HG03103 (cell line): ENCODE measurements around the gene WIZ.
"Not testable (repeated sequence)": the region's sequence is repeated elsewhere in the genome, so short reads cannot be mapped to it uniquely, and the experiment has no call there.

ENCODE experiments used
- ATAC-seq: cut with Tn5 transposase; IDR thresholded peaks from one replicate; pipeline ENCODE4 v1.9.1; 2021; ENCODE audit warnings: low read depth; ENCODE audit not compliant: unreplicated experiment

Gene WIZ

DNA sequence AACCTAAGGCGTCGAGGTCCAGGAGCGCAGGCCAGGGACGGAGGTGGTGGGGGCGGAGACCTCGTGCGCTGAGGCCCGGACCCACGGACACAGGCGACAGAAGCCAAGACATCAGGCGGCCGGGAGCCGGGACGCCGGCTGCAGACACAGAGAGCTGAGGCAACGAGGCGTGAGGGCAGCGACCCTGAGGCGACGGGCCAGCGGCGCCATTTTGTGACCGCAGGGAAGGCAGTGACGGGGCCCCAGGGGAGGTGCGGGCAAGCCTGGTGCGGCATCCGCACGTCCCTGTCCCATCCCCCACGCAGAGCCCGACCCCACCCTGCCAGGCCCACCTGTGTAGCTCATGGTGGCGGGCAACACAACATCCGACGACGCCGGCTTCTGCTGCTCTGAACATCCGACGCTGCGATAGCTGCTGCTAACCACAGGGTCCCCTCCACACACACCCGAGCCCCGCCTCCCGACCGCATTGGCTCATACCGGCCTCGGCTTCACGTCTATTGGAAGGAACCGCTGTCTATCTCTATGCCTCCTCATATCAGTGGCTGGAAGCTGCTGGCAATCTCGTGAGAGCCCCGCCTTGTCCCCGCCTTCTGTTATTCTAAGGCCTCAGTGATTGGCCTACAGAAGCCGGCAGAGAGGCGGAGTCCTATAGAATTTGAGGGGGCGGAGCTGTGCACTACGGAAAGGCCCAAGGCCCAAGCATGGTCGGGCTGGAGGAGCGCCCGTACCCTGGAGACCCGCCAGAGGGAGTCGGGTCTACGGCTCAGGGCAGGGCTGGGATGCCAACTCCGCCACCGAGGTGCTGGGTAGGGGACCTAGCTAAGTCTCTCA lies 31.0 kb downstream of the WIZ start, which contains the start of gene AKAP8L:
Gene AKAP8L, minus strand, starts transcription at position 410 of the 834 bp plus-strand sequence. Its CDS starts 65 bp downstream, at position 345.
- peak; percentile 94 for ATAC-seq

DNA sequence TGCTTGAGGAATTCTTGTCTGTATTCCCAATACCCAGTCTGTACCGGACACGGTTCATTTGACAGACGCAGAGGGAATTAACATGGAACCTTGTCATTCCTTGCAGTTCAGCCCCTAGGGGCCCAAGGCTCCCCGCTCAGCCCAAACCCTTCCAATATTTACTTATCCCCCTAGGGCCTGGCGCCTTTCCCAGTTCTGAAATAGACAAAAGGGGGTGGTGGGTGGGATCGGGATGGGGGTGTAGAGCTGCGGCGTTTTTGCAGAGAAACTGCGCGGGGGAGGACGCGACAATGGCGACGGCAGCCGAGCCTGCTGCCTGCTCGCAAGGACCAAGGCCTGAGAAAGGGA lies 31.6 kb downstream of the WIZ start:
- ATAC-seq: no peak

DNA sequence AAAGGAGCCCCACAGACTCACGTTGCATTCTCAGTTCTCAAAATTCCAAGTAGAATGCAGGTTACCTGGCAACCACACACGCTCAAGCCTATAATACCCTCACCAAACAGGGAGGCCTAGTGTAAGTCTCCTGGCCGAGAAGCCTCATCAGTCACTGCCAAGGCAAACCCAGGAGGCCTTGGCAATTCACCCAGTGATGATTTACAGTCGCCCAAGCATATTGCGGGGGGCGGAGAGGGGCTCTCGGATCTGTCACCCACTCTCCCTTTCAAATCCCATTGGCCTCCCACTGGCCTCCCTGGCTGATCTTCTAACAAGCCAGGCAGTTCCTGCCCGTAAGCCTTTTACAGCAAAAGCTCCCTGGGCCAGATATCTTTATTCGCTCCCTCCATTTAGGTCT lies 32.1 kb downstream of the WIZ start:
- no peak for ATAC-seq

DNA sequence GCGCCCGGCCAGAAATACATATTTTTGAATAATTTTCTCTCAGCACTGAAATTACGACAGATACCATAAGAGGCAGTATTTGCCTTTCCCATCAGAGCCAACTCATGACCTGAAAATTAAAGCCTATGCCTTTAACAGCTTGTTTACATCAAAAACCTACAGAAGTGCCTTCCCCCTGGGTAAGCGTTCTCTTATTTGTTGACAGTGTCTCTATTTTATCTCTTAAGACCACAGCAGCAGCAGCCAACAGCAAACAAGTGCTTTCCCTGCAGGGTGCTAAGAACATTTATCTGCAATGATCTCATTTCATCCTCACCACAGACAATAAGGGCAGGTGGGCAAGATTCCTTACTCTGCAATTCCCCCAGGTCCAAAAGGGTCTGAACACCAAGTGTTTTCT lies 36.9 kb downstream of the WIZ start:
- no peak for ATAC-seq

DNA sequence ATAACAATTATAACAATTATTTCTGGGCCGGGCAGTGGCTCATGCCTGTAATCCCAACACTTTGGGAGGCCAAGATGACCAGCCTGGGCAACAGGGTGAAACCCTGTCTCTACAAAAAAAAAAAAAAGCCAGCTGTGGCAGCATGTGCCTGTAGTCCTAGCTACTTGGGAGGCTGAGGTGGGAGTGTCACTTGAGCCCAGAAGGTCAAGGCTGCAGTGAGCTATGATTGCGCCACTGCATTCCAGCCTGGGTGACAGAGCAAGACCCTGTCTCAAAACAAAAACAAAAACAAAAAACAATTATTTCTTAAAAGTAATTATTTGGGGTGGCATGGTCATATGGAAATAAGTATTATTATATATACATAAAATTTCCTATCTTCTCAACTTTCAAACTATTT lies 38.4 kb downstream of the WIZ start:
- not testable (repeated sequence) for ATAC-seq

DNA sequence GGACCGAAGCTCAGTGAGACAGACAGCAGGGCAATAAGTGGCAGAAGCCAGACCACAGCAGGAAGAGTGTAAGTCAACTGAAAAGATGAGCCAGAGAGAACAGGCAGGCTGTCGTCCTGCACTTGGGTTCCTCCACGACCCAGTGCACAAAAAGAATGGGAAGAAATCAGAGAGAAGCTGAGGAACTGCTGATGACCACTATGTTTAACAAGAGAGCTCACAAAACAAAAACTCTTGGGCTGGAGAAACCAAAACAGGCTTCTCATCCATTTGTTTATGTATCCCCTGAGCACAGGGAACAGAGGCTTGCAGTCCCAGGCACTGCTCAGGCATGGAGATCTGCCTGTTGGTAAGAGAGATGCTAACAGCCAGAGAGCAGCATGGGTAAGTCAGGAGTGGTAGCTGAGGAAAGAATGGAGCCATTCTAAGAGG lies 45.0 kb downstream of the WIZ start:
- no peak for ATAC-seq

DNA sequence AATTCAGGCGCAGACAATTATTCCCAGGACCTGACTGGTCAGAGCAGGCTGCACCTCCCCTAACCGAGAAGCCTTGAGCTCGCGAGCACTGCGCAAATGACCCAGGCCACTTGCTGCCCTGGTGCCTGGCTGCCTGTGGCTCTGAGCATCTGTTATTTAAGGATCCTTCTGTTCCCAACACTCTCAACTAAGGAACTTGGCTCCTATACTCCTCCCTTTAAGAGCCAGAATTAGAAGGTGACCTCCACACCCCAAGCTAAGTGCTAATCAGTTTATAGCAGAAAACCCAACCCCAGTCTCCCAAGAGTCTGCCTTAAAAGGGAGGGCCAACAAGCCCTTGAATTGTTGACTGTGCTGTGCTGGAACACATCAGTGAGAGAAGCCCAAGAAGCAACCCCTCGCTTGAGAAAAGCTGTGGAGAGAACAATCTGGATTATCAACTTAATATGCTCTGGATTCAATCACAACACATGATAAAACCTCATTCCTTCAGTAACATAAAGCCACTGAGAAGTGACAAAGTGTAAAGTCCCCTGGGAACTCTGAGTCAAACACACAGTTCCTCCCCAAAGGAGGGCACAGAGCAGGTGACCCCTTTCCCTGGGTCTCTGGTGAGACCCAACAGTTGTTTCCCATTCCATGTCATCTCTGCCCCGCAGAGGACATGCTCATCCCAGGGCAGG lies 45.5 kb downstream of the WIZ start:
- no peak for ATAC-seq

DNA sequence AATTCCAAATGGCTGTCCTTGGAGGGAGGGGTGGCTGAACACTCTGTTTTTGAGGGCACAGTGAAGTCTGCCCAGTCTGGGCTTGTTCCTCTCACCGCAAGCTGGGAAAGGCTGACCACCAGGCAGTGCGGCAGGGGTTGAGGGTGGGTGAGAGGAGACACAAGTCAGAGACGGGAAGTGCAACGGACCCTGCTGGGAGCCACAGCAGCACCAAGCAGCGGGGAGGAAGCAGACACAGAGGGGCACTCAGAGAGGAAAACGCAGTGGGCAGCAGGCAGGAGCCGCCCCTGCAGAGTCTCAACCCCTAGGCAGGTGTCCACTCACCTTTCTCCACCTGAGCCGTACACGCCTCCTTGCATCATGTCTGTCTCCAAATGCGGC lies 46.6 kb downstream of the WIZ start:
- ATAC-seq: no peak

DNA sequence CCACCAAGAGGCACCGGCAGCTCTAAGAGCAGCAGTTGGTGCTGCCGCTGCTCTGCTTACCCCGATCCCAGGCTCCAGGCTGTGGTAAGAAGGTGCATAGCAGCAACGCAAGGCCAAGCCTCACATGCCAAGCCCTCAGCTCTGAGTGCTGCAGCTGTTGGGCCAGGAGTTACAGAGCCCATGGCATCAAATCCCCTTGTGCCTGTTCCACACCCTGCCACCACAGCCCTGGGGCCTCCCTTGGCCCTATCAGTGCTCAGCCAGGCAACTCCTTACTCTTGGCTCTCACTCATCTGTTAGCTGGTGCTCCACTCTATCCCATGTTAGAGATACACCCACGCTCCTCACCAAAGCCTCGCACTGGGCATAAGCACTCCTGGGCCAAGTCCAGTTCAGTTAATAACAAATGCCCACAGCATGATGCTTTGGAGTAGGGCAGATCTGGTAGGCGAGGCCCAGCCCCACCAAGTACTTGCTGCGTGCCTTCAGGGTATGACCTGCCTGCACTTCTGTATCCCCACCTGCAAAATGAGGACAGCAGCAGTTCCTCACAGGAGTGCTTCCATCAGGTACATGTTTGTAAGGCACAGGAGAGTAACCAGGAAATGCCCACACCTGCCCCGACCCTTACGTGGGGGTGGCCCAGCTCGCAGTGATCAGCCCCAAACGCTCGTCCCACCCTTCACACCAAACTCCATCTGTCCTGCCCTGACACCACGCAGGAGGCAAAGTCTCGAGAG lies 47.2 kb downstream of the WIZ start:
- no peak for ATAC-seq

DNA sequence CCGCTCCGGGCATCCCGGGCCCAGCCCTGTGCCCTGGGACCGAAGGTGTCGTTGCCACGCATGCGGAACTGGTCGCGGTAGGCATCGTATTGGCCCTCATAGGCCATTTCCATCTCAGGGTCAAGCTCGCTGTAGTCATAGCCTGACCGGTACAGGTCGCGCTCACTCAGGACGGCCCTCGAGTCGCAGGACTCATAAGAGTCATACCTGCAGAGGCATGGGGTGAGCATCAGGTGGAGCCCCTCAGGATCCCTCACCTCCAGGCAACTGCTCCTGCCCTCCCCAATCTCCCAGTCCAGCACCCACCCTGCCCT lies 48.4 kb downstream of the WIZ start:
- no peak for ATAC-seq

DNA sequence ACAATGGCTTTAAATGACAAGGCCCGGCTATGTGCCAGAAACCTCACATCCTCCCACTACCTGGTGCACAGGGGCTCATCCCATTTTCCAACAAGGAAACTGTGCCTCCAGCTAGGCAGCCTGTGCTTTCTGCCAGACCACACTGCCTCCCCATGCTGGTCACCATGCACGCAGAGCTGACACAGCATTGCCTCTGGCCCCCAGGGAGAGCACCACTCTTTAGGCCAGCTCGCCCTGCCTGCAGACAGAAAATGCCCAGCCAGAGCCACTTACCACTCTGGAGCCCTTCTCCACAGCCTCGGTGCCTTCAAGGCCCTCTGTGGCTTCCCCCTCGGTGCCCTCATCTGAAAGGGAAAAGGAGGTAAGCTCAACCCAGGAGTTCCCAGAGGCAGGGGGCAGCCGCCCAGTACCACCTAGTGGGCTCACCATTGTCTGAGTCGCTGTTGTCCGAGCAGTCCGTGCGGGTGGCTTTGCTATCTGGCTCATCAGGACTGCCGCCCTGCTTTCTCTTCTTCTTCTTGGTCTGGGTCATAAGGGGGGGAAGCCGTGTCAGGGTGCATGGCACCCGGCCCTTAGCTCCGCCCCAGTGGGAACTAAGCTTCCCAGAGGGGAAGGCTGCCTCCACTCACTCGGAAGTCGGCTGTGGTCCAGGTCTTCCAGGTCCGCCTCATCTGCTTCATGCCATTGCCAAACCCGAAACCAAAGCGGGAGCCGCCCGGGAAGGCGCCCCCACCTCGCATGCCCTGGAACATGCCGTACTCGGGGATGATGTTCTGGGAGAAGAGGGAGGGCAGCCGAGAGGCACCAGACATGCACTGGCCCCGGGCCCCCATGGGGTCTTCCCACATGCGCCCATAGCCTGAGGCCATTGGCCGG lies 49.0 kb downstream of the WIZ start:
- ATAC-seq: no peak

DNA sequence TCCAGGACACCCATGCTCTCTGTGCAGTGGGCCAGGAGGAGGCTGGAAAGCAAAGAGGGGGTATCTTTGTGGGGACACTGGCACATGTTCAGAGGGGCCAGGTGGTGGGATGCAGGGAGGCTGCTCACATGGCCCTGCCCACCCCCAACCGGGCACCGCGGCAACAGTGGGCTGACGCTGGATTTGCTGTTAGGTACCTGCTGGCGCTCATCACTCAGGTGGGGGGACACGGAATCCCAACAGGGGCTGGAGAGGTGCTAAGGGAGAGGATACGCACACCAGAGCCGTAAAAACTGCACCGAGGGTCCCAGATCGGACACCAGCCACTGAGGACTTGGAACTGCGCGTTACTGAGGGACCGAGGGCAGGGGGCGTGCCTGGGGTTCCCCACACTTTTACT lies 50.1 kb downstream of the WIZ start:
- no peak for ATAC-seq

DNA sequence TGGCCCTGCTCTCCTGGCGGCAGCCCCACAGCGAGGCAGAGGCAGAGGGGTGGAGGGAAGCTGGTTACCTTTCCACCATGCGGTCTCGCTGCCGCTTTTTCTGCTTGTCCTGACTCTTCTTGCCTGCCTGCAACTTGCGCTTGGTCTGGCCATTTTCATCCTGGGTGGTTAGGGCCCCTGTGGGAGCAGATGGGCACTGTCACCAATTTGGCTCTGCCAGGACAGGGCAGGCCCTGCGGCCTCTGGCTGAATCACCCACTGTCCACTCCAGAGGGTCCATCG lies 50.6 kb downstream of the WIZ start:
- no peak for ATAC-seq

DNA sequence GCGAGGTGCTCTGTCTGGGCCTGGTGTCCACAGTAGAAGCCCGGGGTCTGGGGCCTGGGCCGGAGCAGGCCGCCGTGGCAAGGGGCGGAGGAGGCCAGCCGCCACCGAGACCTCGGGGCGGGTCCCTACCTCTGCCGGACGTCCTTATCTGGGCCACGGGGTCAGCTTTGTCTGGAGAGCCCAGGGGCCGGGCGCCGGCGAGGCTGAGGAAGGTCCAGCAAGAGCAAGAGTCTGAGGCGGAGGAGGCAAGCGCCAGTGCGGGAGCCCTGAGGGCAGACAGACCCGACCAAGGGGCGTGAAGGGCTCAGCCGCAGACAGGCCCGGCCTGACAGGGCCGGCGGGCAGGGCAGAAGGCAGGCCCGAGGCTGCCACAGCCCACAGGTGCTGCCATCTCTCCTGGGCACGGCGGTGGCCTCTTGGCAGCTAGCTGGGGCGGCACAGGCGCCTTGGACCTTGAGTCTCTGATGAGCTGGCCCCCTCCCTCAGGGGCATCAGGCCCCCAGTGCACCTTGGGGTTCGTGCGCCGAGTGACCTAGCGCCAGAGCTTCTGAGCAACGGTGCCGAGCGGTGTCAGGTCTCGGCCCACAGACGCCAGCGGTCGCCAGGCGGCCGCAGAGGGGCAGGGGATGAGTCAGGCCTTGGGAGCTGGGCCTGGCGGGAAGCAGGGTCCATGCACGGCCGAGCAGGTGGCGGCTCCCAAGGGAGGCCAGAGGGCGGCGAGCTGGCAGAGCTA lies 51.1 kb downstream of the WIZ start:
- ATAC-seq: no peak

DNA sequence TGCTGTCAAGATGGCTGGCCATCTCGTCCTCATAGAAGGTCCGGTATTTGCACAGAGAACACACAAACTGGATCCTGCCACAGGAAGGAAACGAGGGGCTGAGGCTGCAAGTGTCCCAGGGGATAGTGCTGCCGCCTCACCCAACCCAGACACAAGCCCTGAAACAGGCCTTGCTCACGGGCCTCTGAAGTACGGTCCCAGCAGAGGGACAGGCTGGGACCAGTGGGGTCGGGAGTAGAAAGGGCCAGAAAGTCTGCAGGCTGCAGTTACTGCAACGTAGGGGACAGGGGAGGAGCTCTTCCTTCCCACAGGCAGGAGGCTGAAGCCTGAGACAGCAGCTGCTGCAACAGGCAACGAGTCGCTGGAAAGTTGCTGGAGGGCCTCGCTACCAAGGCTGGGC lies 52.0 kb downstream of the WIZ start:
- no peak for ATAC-seq

DNA sequence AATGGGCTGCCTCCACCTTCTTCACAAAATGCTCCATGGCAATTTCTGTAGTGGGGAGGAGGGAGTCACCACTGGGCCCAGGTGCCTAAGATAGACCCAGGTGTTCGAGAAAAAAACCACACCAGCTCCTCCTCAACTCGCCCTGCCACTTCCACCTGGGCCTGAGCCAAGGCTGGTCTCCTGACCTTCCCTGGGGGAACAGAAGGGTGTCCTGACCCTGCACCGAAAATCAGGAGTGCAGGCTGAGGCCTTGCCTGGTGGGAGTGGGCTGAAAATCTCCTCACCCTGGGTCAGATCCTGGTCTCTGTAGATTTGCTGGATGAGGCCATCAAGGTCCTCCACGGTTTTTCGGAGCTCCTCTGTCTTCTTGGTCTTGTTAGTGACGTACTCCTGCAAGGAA lies 52.5 kb downstream of the WIZ start:
- no peak for ATAC-seq

DNA sequence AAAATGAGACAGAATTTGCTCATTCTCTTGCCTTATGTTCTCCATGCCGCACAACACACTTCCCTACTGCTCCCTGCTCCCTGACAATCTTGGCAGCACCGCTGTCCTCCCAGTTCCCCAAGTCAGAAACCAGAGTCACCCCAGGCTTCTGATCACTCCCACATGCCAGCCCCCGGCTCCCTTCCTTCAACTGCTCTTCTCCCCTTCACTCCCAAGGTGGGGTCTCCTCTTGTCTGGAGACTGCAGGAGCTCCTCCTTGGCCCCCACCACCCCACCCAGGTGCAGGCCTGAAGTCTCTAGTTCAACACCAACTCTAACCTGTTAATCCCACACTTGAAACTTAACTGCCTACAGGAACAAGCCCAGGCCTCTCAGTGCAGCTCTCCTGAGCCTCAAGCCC lies 53.3 kb downstream of the WIZ start:
- ATAC-seq: no peak

DNA sequence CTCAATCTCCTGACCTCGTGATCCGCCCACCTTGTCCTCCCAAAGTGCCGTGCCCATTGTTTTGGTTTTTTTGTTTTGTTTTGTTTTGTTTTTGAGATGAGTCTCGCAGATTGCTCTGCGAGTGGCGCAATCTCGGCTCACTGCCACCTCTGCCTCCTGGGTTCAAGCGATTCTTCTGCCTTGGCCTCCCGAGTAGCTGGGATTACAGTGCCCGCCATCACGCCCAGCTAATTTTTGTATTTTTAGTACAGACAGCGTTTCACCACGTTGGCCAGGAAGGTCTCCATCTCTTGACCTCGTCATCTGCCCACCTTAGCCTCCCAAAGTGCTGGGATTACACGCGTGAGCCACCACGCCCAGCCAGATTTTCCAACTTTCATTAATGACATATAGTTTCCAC lies 54.5 kb downstream of the WIZ start:
- not testable (repeated sequence) for ATAC-seq

DNA sequence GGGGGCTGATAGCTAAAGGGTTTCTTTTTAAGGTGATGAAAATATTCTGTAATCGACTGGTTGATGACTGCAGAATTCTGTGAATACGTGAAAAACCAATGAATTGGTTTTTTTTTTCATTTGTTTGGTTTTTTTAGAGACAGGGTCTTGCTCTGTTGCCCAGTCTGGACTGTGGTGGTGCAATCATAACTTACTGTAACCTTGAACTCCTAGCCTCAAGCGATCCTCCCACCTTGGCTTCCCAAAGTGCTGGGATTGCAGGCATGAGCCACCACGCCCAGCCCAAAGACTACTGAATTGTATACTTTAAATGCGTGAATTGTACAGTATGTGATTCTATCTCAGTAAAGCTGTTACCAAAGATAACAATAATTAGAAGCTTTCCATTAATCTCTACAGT lies 55.3 kb downstream of the WIZ start:
- no peak for ATAC-seq

DNA sequence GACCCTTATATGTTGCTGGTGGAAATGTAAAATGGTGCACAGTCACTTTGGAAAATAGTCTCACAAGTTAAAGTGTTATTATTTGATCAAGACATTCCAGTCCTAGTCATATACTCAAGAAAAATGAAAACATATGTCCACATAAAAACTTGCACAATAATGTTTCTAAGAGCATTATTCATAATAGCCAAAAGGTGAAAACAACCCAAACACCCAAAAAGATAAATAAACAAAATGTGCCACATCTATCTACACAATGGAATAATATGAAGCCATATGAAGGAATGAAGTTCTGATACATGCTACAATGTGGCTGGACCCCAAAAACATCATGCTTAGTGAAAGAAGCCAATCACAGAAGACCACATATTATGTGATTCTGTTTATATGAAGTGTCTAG lies 55.8 kb downstream of the WIZ start:
- ATAC-seq: no peak
